ENCODE data around the gene NTHL1.

GRCh38 chr16:2045965-2046892 lies 1.4 kb downstream of the NTHL1 start:
- TF ChIP-seq EZH2 (IDR thresholded peaks at IDR 0.05; ENCODE audit: low read depth, low read length, severe bottlenecking) (no peak), CTCF (IDR thresholded peaks at IDR 0.05; ENCODE audit: control extremely low read depth in 1 of 3, insufficient read depth in 1 of 3, low read depth in 1 of 3, low read length in 3 of 3) (no peak), RBBP5 (IDR thresholded peaks at IDR 0.05; ENCODE audit: borderline replicate concordance, low read depth, low read length) (no peak), POLR2A (IDR thresholded peaks at IDR 0.05; ENCODE audit: control extremely low read depth in 1 of 2, low read depth in 2 of 2, low read length in 2 of 2) (no peak), KDM5A (IDR thresholded peaks at IDR 0.05; ENCODE audit: low read length) (no peak), YY1 (IDR thresholded peaks at IDR 0.05; ENCODE audit: low read depth, low read length) (no peak), SIN3A (conservative IDR thresholded peaks at IDR 0.05 in 1 of 2, IDR thresholded peaks at IDR 0.05 in 1 of 2; ENCODE audit: low read depth in 1 of 2, low read length in 2 of 2) (no peak), SIX5 (IDR thresholded peaks at IDR 0.05; ENCODE audit: low read depth, low read length) (no peak), SP2 (IDR thresholded peaks at IDR 0.05; ENCODE audit: low read length) (no peak), EP300 (IDR thresholded peaks at IDR 0.05; ENCODE audit: borderline replicate concordance in 1 of 2, low read depth in 2 of 2, low read length in 2 of 2) (no peak), TAF1 (IDR thresholded peaks at IDR 0.05; ENCODE audit: low read depth, low read length) (no peak), CHD2 (IDR thresholded peaks at IDR 0.05; ENCODE audit: low read length) (no peak)
- TF ChIP-seq, protein P1, sequence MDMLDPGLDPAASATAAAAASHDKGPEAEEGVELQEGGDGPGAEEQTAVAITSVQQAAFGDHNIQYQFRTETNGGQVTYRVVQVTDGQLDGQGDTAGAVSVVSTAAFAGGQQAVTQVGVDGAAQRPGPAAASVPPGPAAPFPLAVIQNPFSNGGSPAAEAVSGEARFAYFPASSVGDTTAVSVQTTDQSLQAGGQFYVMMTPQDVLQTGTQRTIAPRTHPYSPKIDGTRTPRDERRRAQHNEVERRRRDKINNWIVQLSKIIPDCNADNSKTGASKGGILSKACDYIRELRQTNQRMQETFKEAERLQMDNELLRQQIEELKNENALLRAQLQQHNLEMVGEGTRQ (IDR thresholded peaks at IDR 0.05; ENCODE audit: low read length), result no peak

All from H1 (cell line).